OCI-M2 (cell line): ENCODE results near the gene TMEM50A.
A peak's percentile ranks its signal among the peaks of the same experiment; 100 is the strongest.
"Not testable (repeated sequence)": the region's sequence is repeated elsewhere in the genome, so short reads cannot be mapped to it uniquely, and the experiment has no call there.

Source experiments
- DNase-seq: peaks from one replicate; lab custom pipeline; 2025; ENCODE audit not compliant: unreplicated experiment; lab: John Stamatoyannopoulos, UW

The TMEM50A gene

GRCh38 chr1:25338188-25338981 is at the start of gene TMEM50A:
TSS of gene TMEM50A (plus strand) at chr1:25338334. CDS start at chr1:25340487, 2,153 bp downstream.
- peak; percentile 35 for DNase-seq

- not testable (repeated sequence) for DNase-seq
Measured at GRCh38 chr1:25288573-25289101, 49.5 kb upstream of the TMEM50A start.

GRCh38 chr1:25290043-25290442 is 48.1 kb upstream of the TMEM50A start:
- DNase-seq: not testable (repeated sequence)

GRCh38 chr1:25293426-25293825 is 44.7 kb upstream of the TMEM50A start:
- DNase-seq: not testable (repeated sequence)

GRCh38 chr1:25294889-25295826 is 43.0 kb upstream of the TMEM50A start:
- DNase-seq: not testable (repeated sequence)

GRCh38 chr1:25296501-25296900 is 41.6 kb upstream of the TMEM50A start:
- not testable (repeated sequence) for DNase-seq

GRCh38 chr1:25300729-25301128 is 37.4 kb upstream of the TMEM50A start:
- not testable (repeated sequence) for DNase-seq

GRCh38 chr1:25302330-25302729 is 35.8 kb upstream of the TMEM50A start:
- DNase-seq: not testable (repeated sequence)

- DNase-seq: not testable (repeated sequence)
Measured at GRCh38 chr1:25304936-25305335, 33.2 kb upstream of the TMEM50A start.

GRCh38 chr1:25308168-25308567 is 30.0 kb upstream of the TMEM50A start:
- not testable (repeated sequence) for DNase-seq

GRCh38 chr1:25309085-25309484 is 29.0 kb upstream of the TMEM50A start:
- not testable (repeated sequence) for DNase-seq

GRCh38 chr1:25309486-25309885 is 28.6 kb upstream of the TMEM50A start:
- DNase-seq: not testable (repeated sequence)

- DNase-seq: not testable (repeated sequence)
Measured at GRCh38 chr1:25312806-25313470, 25.2 kb upstream of the TMEM50A start.

- DNase-seq: not testable (repeated sequence)
Measured at GRCh38 chr1:25320314-25320938, 17.7 kb upstream of the TMEM50A start.

GRCh38 chr1:25322127-25322526 is 16.0 kb upstream of the TMEM50A start:
- not testable (repeated sequence) for DNase-seq

GRCh38 chr1:25324407-25324806 is 13.7 kb upstream of the TMEM50A start:
- DNase-seq: not testable (repeated sequence)

GRCh38 chr1:25327864-25328790 is 10.0 kb upstream of the TMEM50A start:
- not testable (repeated sequence) for DNase-seq

- DNase-seq: not testable (repeated sequence)
Measured at GRCh38 chr1:25328791-25329185, 9.3 kb upstream of the TMEM50A start.

- DNase-seq: not testable (repeated sequence)
Measured at GRCh38 chr1:25329336-25329735, 8.8 kb upstream of the TMEM50A start.
